GM12875 (cell line): ENCODE measurements around the gene BRD1.

Source experiments
- H3K4me3 ChIP-seq: one replicate; pipeline ENCODE4 v1.5.1; 2011; ENCODE audit warnings: low read depth, low read length, control low read depth
- TF ChIP-seq, protein P1 (sequence below): IDR thresholded peaks from 2 replicates; pipeline ENCODE4 v1.5.1; 2011; ENCODE audit warnings: low read depth, mild to moderate bottlenecking, control low read depth, inconsistent platforms, low read length, moderate library complexity, borderline replicate concordance; ENCODE audit not compliant: insufficient read depth

BRD1 gene

DNA sequence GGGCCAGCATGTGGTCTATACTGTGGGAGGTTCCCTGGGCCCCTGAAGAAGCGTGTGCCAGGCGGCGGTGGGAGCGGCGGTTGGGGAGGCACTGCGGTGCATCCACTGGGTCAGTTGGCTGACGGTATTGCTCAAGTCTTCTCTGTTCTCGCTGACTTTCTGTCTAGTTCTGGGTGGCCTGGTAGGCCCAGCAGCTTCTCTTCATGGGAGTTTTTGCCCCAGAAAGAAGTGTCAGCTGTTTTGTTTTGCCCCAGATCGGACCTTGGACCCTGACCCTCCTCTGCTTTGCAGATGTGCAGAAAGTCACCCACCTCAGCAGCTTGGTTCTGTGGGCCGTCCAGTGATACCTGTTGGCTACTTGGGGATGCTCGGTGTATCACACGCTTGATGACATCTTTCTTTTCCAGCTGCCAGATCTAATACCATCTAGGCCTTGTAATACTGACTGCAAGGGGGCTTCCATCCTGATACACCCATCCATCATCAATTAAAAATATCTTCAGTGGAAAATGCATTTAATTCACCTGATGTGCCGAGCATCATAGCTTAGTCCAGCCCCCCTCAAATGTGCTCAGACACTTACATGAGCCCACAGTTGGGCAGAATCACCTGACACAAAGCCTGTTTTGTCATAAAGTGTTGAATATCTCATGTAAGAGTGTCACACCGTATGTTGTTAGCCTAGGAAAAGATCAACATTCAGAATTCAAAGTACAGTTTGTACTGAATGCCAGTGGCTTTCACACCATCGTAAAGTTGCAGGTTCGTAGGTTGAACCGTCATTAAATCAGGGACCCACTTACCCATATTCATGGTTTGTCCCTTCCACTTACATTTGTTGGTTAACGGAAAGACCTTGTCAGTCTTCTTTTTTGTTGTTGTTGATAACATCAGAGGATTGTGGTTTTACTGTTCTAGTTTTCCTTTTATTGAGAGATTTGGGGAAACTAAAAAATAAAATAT lies 39.9 kb upstream of the BRD1 start:
- TF ChIP-seq, protein P1, sequence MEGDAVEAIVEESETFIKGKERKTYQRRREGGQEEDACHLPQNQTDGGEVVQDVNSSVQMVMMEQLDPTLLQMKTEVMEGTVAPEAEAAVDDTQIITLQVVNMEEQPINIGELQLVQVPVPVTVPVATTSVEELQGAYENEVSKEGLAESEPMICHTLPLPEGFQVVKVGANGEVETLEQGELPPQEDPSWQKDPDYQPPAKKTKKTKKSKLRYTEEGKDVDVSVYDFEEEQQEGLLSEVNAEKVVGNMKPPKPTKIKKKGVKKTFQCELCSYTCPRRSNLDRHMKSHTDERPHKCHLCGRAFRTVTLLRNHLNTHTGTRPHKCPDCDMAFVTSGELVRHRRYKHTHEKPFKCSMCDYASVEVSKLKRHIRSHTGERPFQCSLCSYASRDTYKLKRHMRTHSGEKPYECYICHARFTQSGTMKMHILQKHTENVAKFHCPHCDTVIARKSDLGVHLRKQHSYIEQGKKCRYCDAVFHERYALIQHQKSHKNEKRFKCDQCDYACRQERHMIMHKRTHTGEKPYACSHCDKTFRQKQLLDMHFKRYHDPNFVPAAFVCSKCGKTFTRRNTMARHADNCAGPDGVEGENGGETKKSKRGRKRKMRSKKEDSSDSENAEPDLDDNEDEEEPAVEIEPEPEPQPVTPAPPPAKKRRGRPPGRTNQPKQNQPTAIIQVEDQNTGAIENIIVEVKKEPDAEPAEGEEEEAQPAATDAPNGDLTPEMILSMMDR: no peak
- no peak overlapping the region for H3K4me3 ChIP-seq

- no peak overlapping the region for H3K4me3 ChIP-seq
- TF ChIP-seq, protein P1: no peak
Observed at GRCh38 chr22:49866646-49867045, 39.0 kb upstream of the BRD1 start.

GRCh38 chr22:49866134-49866533 lies 38.5 kb upstream of the BRD1 start:
- no peak overlapping the region for H3K4me3 ChIP-seq
- TF ChIP-seq, protein P1: no peak

DNA sequence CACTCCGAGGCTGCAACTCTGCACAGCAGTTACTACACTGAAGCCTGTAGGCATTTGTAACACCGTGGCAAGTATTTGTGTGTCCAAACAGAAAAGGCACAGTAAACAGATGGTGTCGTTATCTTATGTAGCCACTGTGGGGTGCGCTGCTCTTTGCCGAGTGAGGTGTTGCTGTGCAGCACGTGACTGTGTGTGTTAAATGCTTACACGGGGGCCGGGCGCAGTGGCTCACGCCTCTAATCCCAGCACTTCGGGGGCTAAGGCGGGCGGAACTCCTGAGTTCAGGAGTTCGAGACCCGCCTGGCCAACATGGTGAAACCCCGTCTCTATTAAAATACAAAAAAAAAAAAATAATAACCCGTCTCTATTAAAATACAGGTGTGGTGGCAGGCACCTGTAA lies 37.5 kb upstream of the BRD1 start:
- H3K4me3 ChIP-seq: no peak overlapping the region
- TF ChIP-seq, protein P1: no peak

DNA sequence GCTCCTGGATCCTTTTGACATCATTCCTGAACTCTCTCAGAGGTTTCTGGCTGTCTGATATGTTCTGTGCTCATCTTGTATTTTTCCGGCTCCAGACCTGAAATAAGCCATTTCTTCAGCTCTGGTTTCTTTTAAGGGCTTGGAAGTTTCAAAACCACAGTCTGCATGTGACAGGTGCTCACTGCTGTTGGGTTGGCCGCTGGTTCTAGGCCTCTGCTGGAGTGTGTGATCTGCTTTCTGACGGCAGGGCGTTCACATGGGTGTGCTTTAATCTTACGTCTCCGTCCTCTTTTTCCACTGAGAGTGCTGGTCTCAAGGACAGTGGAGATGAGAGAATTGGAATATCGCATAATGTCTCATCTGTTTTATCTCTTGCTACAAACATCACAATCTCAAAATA lies 36.3 kb upstream of the BRD1 start:
- TF ChIP-seq, protein P1: no peak
- H3K4me3 ChIP-seq: no peak overlapping the region

DNA sequence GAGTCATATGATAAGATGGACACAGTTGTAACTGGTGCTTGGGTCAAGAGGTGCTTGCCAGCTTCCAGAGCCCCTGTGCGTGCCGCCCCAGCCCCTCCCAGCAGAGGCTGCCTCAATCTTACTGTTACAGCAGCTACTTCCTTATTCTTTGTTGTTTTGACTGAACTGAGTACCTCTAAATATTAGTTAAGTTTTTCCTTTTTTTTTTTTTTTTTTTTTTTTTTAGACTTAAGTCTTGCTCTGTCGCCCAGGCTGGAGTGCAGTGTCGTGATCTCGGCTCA lies 34.8 kb upstream of the BRD1 start:
- H3K4me3 ChIP-seq: no peak overlapping the region
- TF ChIP-seq, protein P1: no peak
